ENCODE results near the gene ST8SIA6. TPM values are rescaled to one million over a fixed set of nuclear protein-coding genes. Genes with fewer than 3 reads are reported as not detected.

ST8SIA6 gene
- total and polyA plus RNA-seq, 10 of the 15 experiments (the other 5 are each of a cell fraction or from before 2014, with no cell fraction given): 0.22 TPM; not detected in 9

DNA sequence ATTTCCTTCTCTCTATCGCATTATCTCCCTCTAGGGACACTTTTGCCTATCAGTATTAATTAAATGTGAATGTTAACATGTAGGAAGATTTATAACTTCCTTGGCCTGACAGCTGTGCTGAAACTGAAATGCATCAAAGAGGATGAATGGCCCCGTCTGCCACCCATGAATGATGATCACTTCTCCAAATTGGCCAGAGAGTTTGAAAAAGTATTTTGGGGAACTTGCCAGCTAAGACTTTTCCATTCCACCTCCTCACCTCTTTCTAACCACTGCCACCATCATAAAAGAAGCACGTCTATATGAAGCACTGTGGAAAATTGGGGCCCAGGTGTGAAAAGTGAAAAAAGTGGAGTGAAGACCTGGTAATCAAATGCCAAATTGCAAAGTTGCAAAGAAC is 25.4 kb upstream of the ST8SIA6 start (continued):
- TF ChIP-seq, protein P1, sequence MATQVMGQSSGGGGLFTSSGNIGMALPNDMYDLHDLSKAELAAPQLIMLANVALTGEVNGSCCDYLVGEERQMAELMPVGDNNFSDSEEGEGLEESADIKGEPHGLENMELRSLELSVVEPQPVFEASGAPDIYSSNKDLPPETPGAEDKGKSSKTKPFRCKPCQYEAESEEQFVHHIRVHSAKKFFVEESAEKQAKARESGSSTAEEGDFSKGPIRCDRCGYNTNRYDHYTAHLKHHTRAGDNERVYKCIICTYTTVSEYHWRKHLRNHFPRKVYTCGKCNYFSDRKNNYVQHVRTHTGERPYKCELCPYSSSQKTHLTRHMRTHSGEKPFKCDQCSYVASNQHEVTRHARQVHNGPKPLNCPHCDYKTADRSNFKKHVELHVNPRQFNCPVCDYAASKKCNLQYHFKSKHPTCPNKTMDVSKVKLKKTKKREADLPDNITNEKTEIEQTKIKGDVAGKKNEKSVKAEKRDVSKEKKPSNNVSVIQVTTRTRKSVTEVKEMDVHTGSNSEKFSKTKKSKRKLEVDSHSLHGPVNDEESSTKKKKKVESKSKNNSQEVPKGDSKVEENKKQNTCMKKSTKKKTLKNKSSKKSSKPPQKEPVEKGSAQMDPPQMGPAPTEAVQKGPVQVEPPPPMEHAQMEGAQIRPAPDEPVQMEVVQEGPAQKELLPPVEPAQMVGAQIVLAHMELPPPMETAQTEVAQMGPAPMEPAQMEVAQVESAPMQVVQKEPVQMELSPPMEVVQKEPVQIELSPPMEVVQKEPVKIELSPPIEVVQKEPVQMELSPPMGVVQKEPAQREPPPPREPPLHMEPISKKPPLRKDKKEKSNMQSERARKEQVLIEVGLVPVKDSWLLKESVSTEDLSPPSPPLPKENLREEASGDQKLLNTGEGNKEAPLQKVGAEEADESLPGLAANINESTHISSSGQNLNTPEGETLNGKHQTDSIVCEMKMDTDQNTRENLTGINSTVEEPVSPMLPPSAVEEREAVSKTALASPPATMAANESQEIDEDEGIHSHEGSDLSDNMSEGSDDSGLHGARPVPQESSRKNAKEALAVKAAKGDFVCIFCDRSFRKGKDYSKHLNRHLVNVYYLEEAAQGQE (IDR thresholded peaks at IDR 0.05; ENCODE audit: low read depth, low read length): no peak
- TF ChIP-seq ZNF24 (IDR thresholded peaks at IDR 0.05): no peak
- peak in 1 of 2 experiments; percentile 26; a peak in 1 of 4 replicates for TF ChIP-seq BHLHE40 (IDR thresholded peaks at IDR 0.05; ENCODE audit: borderline replicate concordance in 1 of 2, low read depth in 2 of 2, low read length in 1 of 2)
- no peak for TF ChIP-seq ZSCAN29 (IDR thresholded peaks at IDR 0.05)
- TF ChIP-seq EGR1 (IDR thresholded peaks at IDR 0.05; ENCODE audit: borderline replicate concordance in 1 of 2, low read depth in 2 of 2, low read length in 2 of 2): no peak
- no peak for TF ChIP-seq POLR2AphosphoS2 (IDR thresholded peaks at IDR 0.05; ENCODE audit: low read depth, low read length)
- no peak for TF ChIP-seq ESRRA (IDR thresholded peaks at IDR 0.05; ENCODE audit: low read length)
- no peak for TF ChIP-seq SMAD1 (IDR thresholded peaks at IDR 0.05; ENCODE audit: low read depth, partially characterized antibody)
- TF ChIP-seq NFXL1 (IDR thresholded peaks at IDR 0.05; ENCODE audit: borderline replicate concordance): no peak
- no peak for TF ChIP-seq JUNB (IDR thresholded peaks at IDR 0.05)
- peak; percentile 45; the same call in 1 of the 2 replicates for TF ChIP-seq DPF2 (IDR thresholded peaks at IDR 0.05)
- no peak for TF ChIP-seq TBL1XR1 (IDR thresholded peaks at IDR 0.05; ENCODE audit: low read depth, low read length)
- no peak for TF ChIP-seq MXI1 (IDR thresholded peaks at IDR 0.05; ENCODE audit: low read depth, low read length)
- TF ChIP-seq SMARCA5 (IDR thresholded peaks at IDR 0.05): no peak
- TF ChIP-seq HDAC2 (IDR thresholded peaks at IDR 0.05): no peak
- TF ChIP-seq LARP7 (IDR thresholded peaks at IDR 0.05): no peak
- TF ChIP-seq, protein P2, sequence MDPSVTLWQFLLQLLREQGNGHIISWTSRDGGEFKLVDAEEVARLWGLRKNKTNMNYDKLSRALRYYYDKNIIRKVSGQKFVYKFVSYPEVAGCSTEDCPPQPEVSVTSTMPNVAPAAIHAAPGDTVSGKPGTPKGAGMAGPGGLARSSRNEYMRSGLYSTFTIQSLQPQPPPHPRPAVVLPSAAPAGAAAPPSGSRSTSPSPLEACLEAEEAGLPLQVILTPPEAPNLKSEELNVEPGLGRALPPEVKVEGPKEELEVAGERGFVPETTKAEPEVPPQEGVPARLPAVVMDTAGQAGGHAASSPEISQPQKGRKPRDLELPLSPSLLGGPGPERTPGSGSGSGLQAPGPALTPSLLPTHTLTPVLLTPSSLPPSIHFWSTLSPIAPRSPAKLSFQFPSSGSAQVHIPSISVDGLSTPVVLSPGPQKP (IDR thresholded peaks at IDR 0.05; ENCODE audit: low read depth, low read length): no peak
- TF ChIP-seq NR2C1 (IDR thresholded peaks at IDR 0.05): no peak
- TF ChIP-seq, protein P3, sequence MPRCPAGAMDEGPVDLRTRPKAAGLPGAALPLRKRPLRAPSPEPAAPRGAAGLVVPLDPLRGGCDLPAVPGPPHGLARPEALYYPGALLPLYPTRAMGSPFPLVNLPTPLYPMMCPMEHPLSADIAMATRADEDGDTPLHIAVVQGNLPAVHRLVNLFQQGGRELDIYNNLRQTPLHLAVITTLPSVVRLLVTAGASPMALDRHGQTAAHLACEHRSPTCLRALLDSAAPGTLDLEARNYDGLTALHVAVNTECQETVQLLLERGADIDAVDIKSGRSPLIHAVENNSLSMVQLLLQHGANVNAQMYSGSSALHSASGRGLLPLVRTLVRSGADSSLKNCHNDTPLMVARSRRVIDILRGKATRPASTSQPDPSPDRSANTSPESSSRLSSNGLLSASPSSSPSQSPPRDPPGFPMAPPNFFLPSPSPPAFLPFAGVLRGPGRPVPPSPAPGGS (IDR thresholded peaks at IDR 0.05; ENCODE audit: borderline replicate concordance, insufficient read depth, low read depth, low read length, poor library complexity, severe bottlenecking): no peak
- no peak for TF ChIP-seq MYB (IDR thresholded peaks at IDR 0.05; ENCODE audit: borderline replicate concordance, low read depth, low read length)
- TF ChIP-seq KLF5 (IDR thresholded peaks at IDR 0.05; ENCODE audit: partially characterized antibody): no peak
- TF ChIP-seq SPI1 (IDR thresholded peaks at IDR 0.05; ENCODE audit: borderline replicate concordance, insufficient read depth, low read depth, low read length): peak; percentile 40; the same call in 1 of the 2 replicates
- TF ChIP-seq ZNF274 (IDR thresholded peaks at IDR 0.05; ENCODE audit: insufficient read depth, insufficient read length): no peak
- no peak for TF ChIP-seq CHD1 (IDR thresholded peaks at IDR 0.05; ENCODE audit: low read depth, low read length)
- TF ChIP-seq ZBED1 (IDR thresholded peaks at IDR 0.05; ENCODE audit: borderline replicate concordance): no peak
- no peak for TF ChIP-seq STAT1 (conservative IDR thresholded peaks at IDR 0.05)
- TF ChIP-seq, protein P4, sequence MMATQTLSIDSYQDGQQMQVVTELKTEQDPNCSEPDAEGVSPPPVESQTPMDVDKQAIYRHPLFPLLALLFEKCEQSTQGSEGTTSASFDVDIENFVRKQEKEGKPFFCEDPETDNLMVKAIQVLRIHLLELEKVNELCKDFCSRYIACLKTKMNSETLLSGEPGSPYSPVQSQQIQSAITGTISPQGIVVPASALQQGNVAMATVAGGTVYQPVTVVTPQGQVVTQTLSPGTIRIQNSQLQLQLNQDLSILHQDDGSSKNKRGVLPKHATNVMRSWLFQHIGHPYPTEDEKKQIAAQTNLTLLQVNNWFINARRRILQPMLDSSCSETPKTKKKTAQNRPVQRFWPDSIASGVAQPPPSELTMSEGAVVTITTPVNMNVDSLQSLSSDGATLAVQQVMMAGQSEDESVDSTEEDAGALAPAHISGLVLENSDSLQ (IDR thresholded peaks at IDR 0.05): 0 out of 2 replicates have a peak, but pooled peaks have one; percentile 35

Data from GM12878 (cell line).